Measurements from ENCODE around the gene GRB10. TPM values are rescaled to one million over a fixed set of nuclear protein-coding genes. Genes with fewer than 3 reads are reported as not detected.

Gene GRB10
- total and polyA plus RNA-seq, 2 donors (not counting 3 experiments of a cell fraction or from before 2014, with no cell fraction given) = 43.7 to 240 TPM

GRCh38 chr7:50661345-50662040, 121.2 kb downstream of the GRB10 start:
- peaks cover 4 to 38% of the 10 kb centered on the region in 2 experiments for H3K36me3 ChIP-seq (ENCODE audit: control insufficient read depth in 2 of 2, extremely low read depth in 1 of 2, insufficient read depth in 2 of 2, low read length in 2 of 2)
- intact Hi-C loops (cut with micrococcal nuclease) (no loop called here), dilution Hi-C loops (cut with MboI; ENCODE audit: extremely low pct_ligation_motif_present, low sequenced_read_pairs) (no loop called here)
- no peak for FAIRE-seq
- no peaks in the 10 kb centered on the region for H3K9me1 ChIP-seq (replicated peaks; ENCODE audit: control insufficient read depth, extremely low read depth, insufficient read depth, low read length)
- H2AFZ ChIP-seq (ENCODE audit: low read depth, low read length) = no peak overlapping the region
- H3K27ac ChIP-seq (ENCODE audit: insufficient read depth, low read depth, low read length) = no peak overlapping the region
- H3K27me3 ChIP-seq (ENCODE audit: control insufficient read depth in 2 of 2, insufficient read depth in 2 of 2, low read length in 2 of 2) = no peaks in the 10 kb centered on the region
- H3K9me3 ChIP-seq (replicated peaks; ENCODE audit: control insufficient read depth, insufficient read depth, low read length) = no peaks in the 10 kb centered on the region
- ChIA-PET CTCF (interaction anchor here (2.0 kb wide), 1 partner anchor 480 kb away, joined by 8 read pairs; no protein-coding TSS in a partner anchor), POLR2A (no interaction called here)
- BruUV-seq (replicated peaks) = no TSS peak
- no peak for DNase-seq (ENCODE audit: low read depth, low spot score)
- no peak for TF ChIP-seq MYC (IDR thresholded peaks at IDR 0.05; ENCODE audit: low read depth, low read length)
- TF ChIP-seq POLR2A (IDR thresholded peaks at IDR 0.05; ENCODE audit: low read depth, low read length) = no peak
- no peak for TF ChIP-seq EZH2 (IDR thresholded peaks at IDR 0.05; ENCODE audit: borderline replicate concordance, low read depth, low read length, severe bottlenecking)
- no peak for TF ChIP-seq POLR2AphosphoS5 (IDR thresholded peaks at IDR 0.05; ENCODE audit: insufficient read depth, low read depth, low read length)
- TF ChIP-seq JUN (IDR thresholded peaks at IDR 0.05; ENCODE audit: borderline replicate concordance, insufficient read depth, insufficient read length, low read depth) = no peak
- TF ChIP-seq MAX (IDR thresholded peaks at IDR 0.05; ENCODE audit: insufficient read depth, insufficient read length) = no peak
- TF ChIP-seq GATA2 (IDR thresholded peaks at IDR 0.05; ENCODE audit: insufficient read depth, insufficient read length, low read depth, low read length) = no peak
- no peak for TF ChIP-seq CTCF (IDR thresholded peaks at IDR 0.05; ENCODE audit: extremely low read depth in 1 of 2, insufficient read depth in 1 of 2, low read depth in 1 of 2, low read length in 2 of 2)
- TF ChIP-seq FOS (IDR thresholded peaks at IDR 0.05; ENCODE audit: borderline replicate concordance, insufficient read depth, low read length) = no peak
- H3K4me1 ChIP-seq (ENCODE audit: control insufficient read depth, extremely low read depth, insufficient read depth, low read length) = peaks cover 45% of the 10 kb centered on the region
- no peak overlapping the region for H3K4me3 ChIP-seq (replicated peaks in 1 of 3; ENCODE audit: insufficient read depth in 1 of 3, low read depth in 1 of 3, low read length in 3 of 3)
- H3K9ac ChIP-seq (replicated peaks; ENCODE audit: extremely low read depth, insufficient read depth, low read length) = no peak overlapping the region
- H4K20me1 ChIP-seq (replicated peaks; ENCODE audit: control insufficient read depth, extremely low read depth, insufficient read depth, low read length) = no peaks in the 10 kb centered on the region
- H3K4me2 ChIP-seq (ENCODE audit: insufficient read depth, low read length) = no peak overlapping the region
- peaks cover 64% of the 10 kb centered on the region for H3K79me2 ChIP-seq (ENCODE audit: control insufficient read depth, insufficient read depth, low read length)

Data from endothelial cell of umbilical vein (primary cell).